Measurements from ENCODE around the gene LDAH. TPM values are rescaled to one million over a fixed set of nuclear protein-coding genes. Genes with fewer than 3 reads are reported as not detected.

The LDAH gene
- total and polyA plus RNA-seq, 2 experiments from 2014 or later, result 12.1 to 37.5 TPM

- TF ChIP-seq ZNF462 (CRISPR knock-in tag; IDR thresholded peaks at IDR 0.05) (no peak), JUNB (IDR thresholded peaks at IDR 0.05; ENCODE audit: unreplicated experiment) (no peak), POLR2AphosphoS5 (IDR thresholded peaks at IDR 0.05; ENCODE audit: low read depth) (no peak), STAT1 (IDR thresholded peaks at IDR 0.05; ENCODE audit: unreplicated experiment) (no peak), NANOG (IDR thresholded peaks at IDR 0.05; ENCODE audit: borderline replicate concordance) (no peak), EZH2 (IDR thresholded peaks at IDR 0.05; ENCODE audit: low read depth, unreplicated experiment) (no peak), CREB1 (CRISPR knock-in tag; IDR thresholded peaks at IDR 0.05; ENCODE audit: low read depth) (no peak), ZNF331 (CRISPR knock-in tag; IDR thresholded peaks at IDR 0.05; ENCODE audit: low read depth) (no peak)
Measured at GRCh38 chr2:20752293-20752692, 70.6 kb downstream of the LDAH start (continued).

DNA sequence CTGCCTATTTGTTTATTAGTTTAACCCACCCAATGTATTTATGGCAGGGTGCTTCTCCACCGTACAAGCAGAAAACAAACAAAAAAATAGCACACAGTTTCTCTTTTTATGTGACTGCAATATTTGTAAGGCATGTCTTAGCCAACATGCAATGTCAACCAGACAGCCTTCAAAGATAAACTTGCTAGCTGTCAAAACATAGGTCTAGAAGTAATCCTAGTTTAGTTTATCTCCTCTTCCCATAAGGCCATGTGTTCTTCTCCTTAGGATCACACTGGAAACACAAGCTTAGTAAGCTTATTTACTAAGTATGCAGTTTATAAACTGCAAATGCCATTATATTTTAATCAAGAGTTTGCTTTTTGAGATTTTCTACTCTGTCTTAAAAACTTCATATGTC lies 75.6 kb downstream of the LDAH start:
- ATAC-seq (no peak), DNase-seq (ENCODE audit: low spot score) (no peak)
- H4K20me1 ChIP-seq (replicated peaks; ENCODE audit: insufficient read depth), result no peaks in the 10 kb centered on the region
- Mint-ChIP-seq H3K9me3 (no peaks in the 10 kb centered on the region), H3K4me1 (no peaks in the 10 kb centered on the region), H3K36me3 (ENCODE audit: low read depth) (no peaks in the 10 kb centered on the region), H3K27me3 (ENCODE audit: insufficient read depth, low read depth, poor library complexity) (no peaks in the 10 kb centered on the region), H3K27ac (no peak overlapping the region), H3K4me3 (no peak overlapping the region)
- no peaks in the 10 kb centered on the region for H3K9me2 ChIP-seq (ENCODE audit: insufficient read depth)
- H3K4me1 ChIP-seq (ENCODE audit: insufficient read depth), result no peaks in the 10 kb centered on the region
- no peak overlapping the region for H3K27ac ChIP-seq (ENCODE audit: low read depth)
- H3K4me3 ChIP-seq, result no peak overlapping the region
- no peaks in the 10 kb centered on the region for H3K27me3 ChIP-seq (ENCODE audit: insufficient read depth)
- H3K36me3 ChIP-seq (ENCODE audit: insufficient read depth), result no peaks in the 10 kb centered on the region
- H3F3A ChIP-seq (replicated peaks; ENCODE audit: low read depth), result no peaks in the 10 kb centered on the region
- H2AFZ ChIP-seq, result no peak overlapping the region
- H3K4me2 ChIP-seq, result no peak overlapping the region
- no peaks in the 10 kb centered on the region for H3K79me2 ChIP-seq (replicated peaks; ENCODE audit: insufficient read depth)
- TF ChIP-seq CREB1 (CRISPR knock-in tag; IDR thresholded peaks at IDR 0.05; ENCODE audit: low read depth) (no peak), ZNF114 (CRISPR knock-in tag; IDR thresholded peaks at IDR 0.05) (no peak), NANOG (IDR thresholded peaks at IDR 0.05; ENCODE audit: borderline replicate concordance) (no peak), STAT1 (IDR thresholded peaks at IDR 0.05; ENCODE audit: unreplicated experiment) (no peak), POLR2AphosphoS5 (IDR thresholded peaks at IDR 0.05; ENCODE audit: low read depth) (no peak), REST (IDR thresholded peaks at IDR 0.05; ENCODE audit: unreplicated experiment) (no peak), ZNF331 (CRISPR knock-in tag; IDR thresholded peaks at IDR 0.05; ENCODE audit: low read depth) (no peak)

Data from GM23338 (cell line).